ENCODE measurements around the gene SLC35B2.

- TF ChIP-seq CTCF (IDR thresholded peaks at IDR 0.05; ENCODE audit: low read length) (peak; percentile 9), EZH2 (optimal IDR thresholded peaks at IDR 0.05; ENCODE audit: low read depth, low read length) (no peak)
These were observed 33.0 kb downstream of the SLC35B2 start for GRCh38 chr6:44224029-44224964.
